ENCODE measurements around the gene ZDHHC17.
A peak's percentile ranks its signal among the peaks of the same experiment; 100 is the strongest.
"Not testable (repeated sequence)": the region's sequence is repeated elsewhere in the genome, so short reads cannot be mapped to it uniquely, and the experiment has no call there.

ZDHHC17 gene

GRCh38 chr12:76777765-76778216, 13.9 kb downstream of the ZDHHC17 start:
- ATAC-seq, result peak in 1 of 2 donors; percentile 56

DNA sequence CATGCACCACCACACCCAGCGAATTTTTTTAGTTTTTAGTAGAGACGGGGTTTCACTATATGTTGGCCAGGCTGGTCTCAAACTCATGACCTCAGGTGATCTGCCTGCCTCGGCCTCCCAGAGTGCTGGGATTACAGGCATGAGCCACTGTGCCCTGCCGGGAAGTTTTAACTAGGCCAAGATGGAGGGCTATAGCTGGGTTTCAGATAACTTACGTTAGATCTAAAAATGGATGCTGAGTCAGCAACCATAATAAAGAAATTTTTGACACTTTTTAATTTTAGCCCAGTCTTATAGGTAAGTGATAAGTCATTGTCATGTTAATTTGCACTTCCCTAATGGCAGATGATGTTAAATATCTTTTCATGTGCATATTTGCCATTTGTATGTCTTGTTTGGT, 14.4 kb downstream of the ZDHHC17 start:
- ATAC-seq, result no peak

GRCh38 chr12:76779310-76779709, 15.4 kb downstream of the ZDHHC17 start:
- ATAC-seq, result not testable (repeated sequence)

- no peak for ATAC-seq
Measured at GRCh38 chr12:76781321-76781720, 17.4 kb downstream of the ZDHHC17 start.

DNA sequence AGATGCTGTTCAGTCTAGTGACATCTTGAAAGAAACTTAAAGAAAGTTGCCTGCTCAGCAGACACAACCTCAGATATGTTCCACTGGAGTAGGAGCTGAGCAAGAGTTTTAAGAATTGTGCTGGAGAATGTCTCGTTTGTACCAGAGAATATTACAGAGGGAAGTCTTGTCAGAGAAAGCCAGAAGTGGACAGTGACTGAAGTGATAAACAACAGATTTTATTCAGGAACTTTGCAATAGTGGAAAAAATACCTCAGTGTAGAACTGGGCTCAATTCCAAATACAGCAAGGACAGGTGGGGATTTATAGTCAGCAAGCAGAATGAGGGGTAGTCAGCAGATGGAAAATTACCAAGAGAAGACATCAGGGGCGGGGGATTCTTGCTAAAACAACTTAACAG, 18.6 kb downstream of the ZDHHC17 start:
- no peak for ATAC-seq

GRCh38 chr12:76784600-76785051, 20.7 kb downstream of the ZDHHC17 start:
- no peak for ATAC-seq

DNA sequence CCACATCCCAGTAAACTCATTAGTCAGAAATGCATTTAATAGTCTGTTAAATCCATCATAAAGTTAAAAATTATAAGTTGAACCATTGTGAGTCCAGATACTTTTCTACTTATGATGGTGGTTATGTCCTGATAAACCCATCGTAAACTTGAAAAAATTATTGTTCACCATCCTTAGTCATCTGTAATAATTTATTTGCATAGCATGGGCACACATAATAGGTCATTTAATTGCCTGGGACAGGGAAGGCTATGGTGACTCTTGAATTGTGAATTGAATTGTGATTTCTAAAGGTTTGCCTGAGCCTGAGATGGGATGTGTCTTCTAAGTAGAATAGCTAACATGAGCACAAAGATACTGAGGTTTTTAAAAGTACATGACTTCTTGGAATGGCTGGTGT, 21.5 kb downstream of the ZDHHC17 start:
- ATAC-seq, result no peak

- no peak for ATAC-seq
Measured at GRCh38 chr12:76786986-76787385, 23.1 kb downstream of the ZDHHC17 start.

GRCh38 chr12:76787689-76788088, 23.8 kb downstream of the ZDHHC17 start:
- no peak for ATAC-seq

- no peak for ATAC-seq
Measured at GRCh38 chr12:76789335-76790050, 25.6 kb downstream of the ZDHHC17 start.

DNA sequence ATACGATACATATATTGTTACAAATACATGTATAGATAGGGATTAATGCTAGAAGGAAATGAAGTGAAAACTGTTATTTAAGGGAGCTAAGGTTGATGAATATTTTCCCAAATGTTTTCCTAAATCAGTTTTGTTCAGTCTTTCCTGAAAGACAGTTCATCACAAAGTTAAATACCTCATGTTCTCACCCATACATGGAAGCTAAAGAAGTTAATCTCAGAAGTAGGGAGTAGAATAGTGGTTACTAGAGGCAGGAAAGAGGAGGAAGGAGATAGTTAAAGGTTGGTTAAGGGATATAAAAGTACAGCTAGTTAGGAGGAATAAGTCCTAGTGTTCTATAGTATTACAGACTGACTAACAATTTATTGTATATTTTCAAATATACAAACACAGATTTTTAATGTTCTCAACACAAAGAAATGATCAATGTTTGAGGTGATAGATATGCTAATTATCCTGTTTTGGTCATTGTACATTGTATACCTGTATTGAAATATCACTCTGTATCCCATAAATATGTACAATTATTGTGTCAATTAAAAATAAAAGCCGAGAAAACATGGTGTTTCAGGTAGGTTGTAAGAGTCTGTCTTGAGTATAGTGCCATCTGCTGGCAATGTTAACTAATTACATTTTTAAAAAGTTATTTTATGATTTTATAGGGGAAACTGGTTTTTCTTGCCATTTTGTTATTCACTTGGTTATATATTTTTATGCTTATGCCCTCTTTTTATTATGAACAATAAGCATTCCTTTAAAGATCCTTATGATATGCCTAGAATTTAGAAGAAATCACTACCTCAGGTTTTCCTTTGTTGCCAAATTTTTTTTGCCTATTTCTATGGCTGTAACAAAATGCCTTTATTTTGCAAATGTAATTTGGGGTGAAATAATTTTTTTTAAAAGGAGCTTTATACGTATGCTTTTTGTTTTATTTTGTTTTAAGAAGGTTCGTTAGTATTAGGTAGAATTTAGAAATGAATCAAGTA, 26.9 kb downstream of the ZDHHC17 start:
- peak in 1 of 2 donors; percentile 38 for ATAC-seq

- ATAC-seq, result no peak
Measured at GRCh38 chr12:76792828-76793227, 28.9 kb downstream of the ZDHHC17 start.

- no peak for ATAC-seq
Measured at GRCh38 chr12:76798864-76799263, 34.9 kb downstream of the ZDHHC17 start.

DNA sequence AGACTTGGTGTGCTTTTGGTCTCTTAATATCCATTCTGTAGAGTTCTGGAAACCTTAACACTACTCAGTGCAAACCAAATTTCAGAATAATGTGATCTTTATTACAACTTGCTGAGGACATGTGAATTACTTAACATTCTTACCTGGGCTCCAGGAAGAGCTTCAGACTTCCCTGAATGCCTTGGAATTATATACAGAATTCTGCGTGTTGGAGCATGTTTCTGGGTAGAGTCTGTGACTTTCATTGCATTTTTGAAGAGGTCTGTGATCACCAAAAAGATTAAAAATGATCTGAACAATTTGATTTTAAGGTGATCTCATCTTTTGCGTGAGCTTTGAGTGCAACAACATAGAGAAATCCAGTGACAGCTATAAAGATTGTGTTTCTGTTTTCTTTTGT, 35.4 kb downstream of the ZDHHC17 start:
- ATAC-seq, result no peak

DNA sequence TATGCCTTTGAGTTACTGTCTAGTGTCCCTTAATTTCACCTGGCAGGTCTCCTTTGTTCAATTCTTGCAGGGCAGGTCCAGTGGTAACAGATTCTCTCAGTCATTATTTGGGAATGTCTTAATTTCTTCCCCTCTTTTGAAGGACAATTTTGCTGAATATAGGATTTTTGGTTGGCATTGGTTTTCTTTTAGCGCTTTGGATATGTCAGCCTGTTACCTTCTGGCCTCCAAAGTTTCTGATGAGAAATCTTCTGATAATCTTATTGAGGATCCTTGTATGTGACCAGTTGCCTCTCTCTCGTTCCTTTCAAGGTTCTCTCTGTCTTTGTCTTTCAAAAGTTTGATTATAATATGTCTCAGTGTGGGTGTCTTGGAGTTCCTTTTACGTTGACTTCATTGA, 38.1 kb downstream of the ZDHHC17 start:
- no peak for ATAC-seq

- no peak for ATAC-seq
Measured at GRCh38 chr12:76804435-76804976, 40.6 kb downstream of the ZDHHC17 start.

DNA sequence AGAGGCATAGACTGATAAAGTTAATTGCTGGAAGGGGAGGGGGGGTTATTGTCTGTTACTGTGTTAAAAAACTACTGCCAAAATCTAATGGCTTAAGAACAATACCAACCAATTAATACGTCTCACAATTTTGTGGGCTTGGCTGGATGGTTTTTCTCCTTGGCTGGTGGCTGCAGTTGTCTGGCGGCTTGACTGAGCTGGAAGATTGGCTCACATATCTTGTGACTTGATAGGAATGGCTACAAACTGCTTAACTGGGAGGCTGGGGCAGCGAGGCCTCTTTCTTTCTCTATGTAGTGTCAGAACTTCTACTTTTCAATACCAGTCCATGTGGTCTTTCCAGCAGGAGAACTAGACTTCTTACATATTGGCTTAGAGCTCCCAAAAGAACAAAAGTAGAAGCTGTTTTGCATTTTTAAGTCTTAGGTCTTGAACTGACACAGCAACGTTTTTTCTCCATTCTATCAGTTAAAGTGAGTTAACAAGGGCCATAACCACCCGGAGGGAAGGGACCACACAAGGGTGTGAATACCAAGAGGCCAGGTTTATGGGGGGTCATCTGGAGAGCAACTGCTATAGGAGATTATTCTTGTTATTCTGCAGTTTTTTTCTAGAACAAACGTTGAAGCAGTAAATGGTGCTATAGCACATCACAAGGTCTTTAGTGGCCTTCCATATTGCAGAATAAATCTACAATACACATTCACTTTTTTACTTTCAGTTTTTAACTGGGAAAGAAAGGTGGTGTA, 46.9 kb downstream of the ZDHHC17 start:
- ATAC-seq, result no peak

DNA sequence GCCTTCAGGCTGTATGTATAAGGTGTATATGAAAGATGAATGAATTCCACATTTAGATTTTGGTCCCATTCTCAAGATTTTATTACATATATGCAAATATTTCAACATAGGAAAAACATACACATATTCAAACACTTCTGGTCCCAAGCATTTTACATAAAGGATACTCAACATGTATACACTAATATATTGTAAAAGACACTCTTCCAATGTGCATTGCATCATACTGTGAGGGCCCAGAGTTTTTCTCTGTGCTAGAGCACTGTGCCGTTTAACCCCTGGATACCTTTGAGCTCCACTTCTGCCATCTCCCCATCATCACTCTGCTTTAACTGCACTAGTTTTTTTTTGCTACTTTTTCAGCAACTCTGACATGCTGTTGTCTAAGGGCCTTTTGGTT, 48.1 kb downstream of the ZDHHC17 start:
- ATAC-seq, result no peak

GRCh38 chr12:76813265-76813664, 49.4 kb downstream of the ZDHHC17 start:
- ATAC-seq, result no peak

DNA sequence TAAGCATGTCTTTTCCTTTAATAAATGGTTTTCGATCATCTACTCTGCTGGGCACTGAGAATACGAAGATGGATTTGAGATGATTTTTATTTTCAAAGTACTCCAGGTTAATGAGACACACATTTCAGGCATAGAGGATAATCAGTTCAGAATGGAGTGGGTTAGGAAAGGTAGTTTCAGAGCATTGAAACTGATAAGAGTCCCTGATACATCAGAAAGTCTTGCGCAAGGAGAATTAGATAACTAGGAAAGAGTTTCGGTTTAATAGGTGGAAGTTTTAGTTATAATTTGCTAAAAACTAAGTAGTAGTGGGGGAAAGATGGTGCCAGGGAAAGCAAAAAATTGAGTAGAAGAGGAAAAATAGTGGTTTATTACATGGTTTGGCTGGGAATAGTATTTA, 50.1 kb downstream of the ZDHHC17 start:
- no peak for ATAC-seq

DNA sequence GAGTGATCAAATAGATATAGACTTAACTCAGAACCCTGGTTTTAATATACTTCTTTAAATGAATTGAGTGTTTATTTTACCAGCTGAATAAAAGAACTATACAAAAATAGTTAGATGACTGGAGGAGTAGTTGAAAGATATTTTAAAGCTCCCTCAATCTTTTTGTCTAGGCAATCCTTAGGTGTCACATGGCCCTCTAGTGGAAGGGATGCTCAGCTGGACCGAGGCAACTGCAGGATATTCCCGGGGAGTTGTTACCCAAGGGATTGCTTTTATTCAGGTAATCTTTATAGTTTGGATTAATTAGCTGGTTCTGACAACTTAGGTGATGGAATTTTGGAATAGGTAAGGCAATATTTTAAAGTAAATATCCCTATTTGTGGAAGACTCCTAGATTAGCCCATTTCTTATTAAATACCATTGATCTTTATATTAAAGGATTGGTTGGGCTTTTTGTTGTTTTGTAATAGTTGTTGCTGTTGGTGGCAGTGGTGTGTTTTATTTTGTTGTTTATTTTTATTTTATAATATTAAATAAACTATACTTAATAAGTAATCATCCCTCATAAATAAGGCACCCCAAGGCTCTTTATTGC, 57.1 kb downstream of the ZDHHC17 start:
- no peak for ATAC-seq

DNA sequence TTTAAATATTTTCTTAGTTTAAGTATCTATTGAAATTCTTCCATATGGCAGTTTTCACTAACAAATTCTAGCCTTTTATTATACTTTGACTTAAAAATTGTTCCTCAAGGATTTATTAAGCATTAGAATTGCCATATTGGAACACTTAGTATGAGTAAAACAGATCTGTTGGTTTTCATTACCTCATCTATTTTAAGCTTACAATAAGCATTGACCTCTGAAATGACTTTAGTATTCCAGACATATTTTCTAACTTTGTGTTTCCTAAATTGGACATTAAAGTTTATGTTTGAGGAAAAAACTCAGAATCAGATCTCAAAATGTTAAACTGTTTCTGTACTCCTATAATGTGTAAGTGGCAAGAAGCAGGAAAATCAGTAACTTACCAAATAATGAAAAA, 66.5 kb downstream of the ZDHHC17 start:
- no peak for ATAC-seq

All from activated CD4-positive, CD25-positive, alpha-beta regulatory T cell treated with anti-CD3 and anti-CD28 coated beads, Interleukin-2, amount 50 U/mL, for 24 hours (primary cell).